WTC11 (cell line): ENCODE results near the gene EIF4B. TPM values are rescaled to one million over a fixed set of nuclear protein-coding genes. Genes with fewer than 3 reads are reported as not detected.

Source experiments
- ATAC-seq: fragments of 200-7000 bp; cut with Tn5 transposase; 2 replicates; pipeline ENCODE4 v1.10.0; 2021; ENCODE audit warnings: mild to moderate bottlenecking, moderate library complexity
- CTCF ChIA-PET: fragments of 300-600 bp; sonication (Branson Sonifier 250); formaldehyde crosslinking; loops from one replicate; lab custom pipeline; 2021; ENCODE audit warnings: antibody characterized with exemption; lab: Charles Lee
- POLR2A ChIA-PET: fragments of 350-600 bp; sonication (Branson Sonifier 250); formaldehyde crosslinking; loops from one replicate; lab custom pipeline; 2021; ENCODE audit warnings: antibody characterized with exemption; lab: Charles Lee
- DNase-seq: peaks from one replicate; pipeline ENCODE4 v3.0.0; 2021; ENCODE audit warnings: low spot score
- H3K27ac Mint-ChIP-seq: 2 replicates; pipeline ENCODE4 v1.8.0; 2021; ENCODE audit warnings: mixed read lengths
- H3K27me3 Mint-ChIP-seq: 2 replicates; pipeline ENCODE4 v1.8.0; 2021; ENCODE audit warnings: low read depth, mild to moderate bottlenecking, moderate library complexity, mixed read lengths
- H3K36me3 Mint-ChIP-seq: 2 replicates; pipeline ENCODE4 v1.8.0; 2021; ENCODE audit warnings: mixed read lengths
- H3K4me1 Mint-ChIP-seq: 2 replicates; pipeline ENCODE4 v1.8.0; 2022; ENCODE audit warnings: mixed read lengths
- H3K4me3 Mint-ChIP-seq: 2 replicates; pipeline ENCODE4 v1.8.0; 2021; ENCODE audit warnings: mild to moderate bottlenecking, moderate library complexity, mixed read lengths
- H3K9me3 Mint-ChIP-seq: 2 replicates; pipeline ENCODE4 v1.8.0; 2021; ENCODE audit warnings: mixed read lengths
- ELF4 ChIP-seq: sonication (generic); formaldehyde crosslinking; IDR thresholded peaks from 2 replicates; pipeline ENCODE4 v1.8.1; 2022; ENCODE audit warnings: low read depth, mild to moderate bottlenecking, moderate library complexity, missing genetic modification reagents
- EMX1 ChIP-seq: fragments of 250-450 bp; sonication (Bioruptor Pico); IDR thresholded peaks from 2 replicates; pipeline ENCODE4 v1.8.0; 2021; ENCODE audit warnings: mild to moderate bottlenecking
- MYBL2 ChIP-seq: sonication (generic); formaldehyde crosslinking; IDR thresholded peaks from 2 replicates; pipeline ENCODE4 v1.8.1; 2023; ENCODE audit warnings: mild to moderate bottlenecking, moderate library complexity, missing genetic modification reagents
- TCF7 ChIP-seq: sonication (generic); formaldehyde crosslinking; IDR thresholded peaks from 2 replicates; pipeline ENCODE4 v1.8.0; 2022; ENCODE audit warnings: mild to moderate bottlenecking, low read depth, missing genetic modification reagents, moderate library complexity
- TP53 ChIP-seq: sonication (generic); formaldehyde crosslinking; IDR thresholded peaks from 2 replicates; pipeline ENCODE4 v1.8.1; 2023; ENCODE audit warnings: mild to moderate bottlenecking, missing genetic modification reagents
- ZBTB21 ChIP-seq: sonication (generic); formaldehyde crosslinking; IDR thresholded peaks from 2 replicates; pipeline ENCODE4 v1.8.1; 2023; ENCODE audit warnings: mild to moderate bottlenecking, missing genetic modification reagents, borderline replicate concordance
- ZNF121 ChIP-seq: sonication (generic); formaldehyde crosslinking; IDR thresholded peaks from 2 replicates; pipeline ENCODE4 v1.8.0; 2023; ENCODE audit warnings: missing genetic modification reagents
- ZNF263 ChIP-seq: sonication (generic); formaldehyde crosslinking; IDR thresholded peaks from 2 replicates; pipeline ENCODE4 v1.8.1; 2022; ENCODE audit warnings: low read depth, mild to moderate bottlenecking, moderate library complexity, missing genetic modification reagents
- total RNA-seq: library from RNA; stranded (reverse); gene quantifications from 3 replicates; pipeline ENCODE4 v1.2.3, GENCODE V29; 2021
- TF ChIP-seq, protein P1 (sequence below): sonication (generic); formaldehyde crosslinking; conservative IDR thresholded peaks from 2 replicates; pipeline ENCODE4 v1.8.1; 2023; ENCODE audit warnings: mild to moderate bottlenecking, low read depth, missing genetic modification reagents, moderate library complexity
- TF ChIP-seq, protein P2 (sequence below): sonication (generic); formaldehyde crosslinking; IDR thresholded peaks from 2 replicates; pipeline ENCODE4 v1.8.1; 2023; ENCODE audit warnings: mild to moderate bottlenecking, missing genetic modification reagents
- TF ChIP-seq, protein P3 (sequence below): sonication (generic); formaldehyde crosslinking; IDR thresholded peaks from 2 replicates; pipeline ENCODE4 v1.8.0; 2022; ENCODE audit warnings: missing genetic modification reagents
- TF ChIP-seq, protein P4 (sequence below): sonication (generic); formaldehyde crosslinking; IDR thresholded peaks from 2 replicates; pipeline ENCODE4 v1.8.0; 2022; ENCODE audit warnings: mild to moderate bottlenecking, missing genetic modification reagents
- TF ChIP-seq, protein P5 (sequence below): sonication (generic); formaldehyde crosslinking; IDR thresholded peaks from 2 replicates; pipeline ENCODE4 v1.8.0; 2023; ENCODE audit warnings: mild to moderate bottlenecking, missing genetic modification reagents
- TF ChIP-seq, protein P6 (sequence below): sonication (generic); formaldehyde crosslinking; IDR thresholded peaks from 2 replicates; pipeline ENCODE4 v1.8.1; 2022; ENCODE audit warnings: mild to moderate bottlenecking, missing genetic modification reagents, moderate library complexity, borderline replicate concordance

EIF4B gene
- total RNA-seq, 1 experiment from 2014 or later = 730 TPM

DNA sequence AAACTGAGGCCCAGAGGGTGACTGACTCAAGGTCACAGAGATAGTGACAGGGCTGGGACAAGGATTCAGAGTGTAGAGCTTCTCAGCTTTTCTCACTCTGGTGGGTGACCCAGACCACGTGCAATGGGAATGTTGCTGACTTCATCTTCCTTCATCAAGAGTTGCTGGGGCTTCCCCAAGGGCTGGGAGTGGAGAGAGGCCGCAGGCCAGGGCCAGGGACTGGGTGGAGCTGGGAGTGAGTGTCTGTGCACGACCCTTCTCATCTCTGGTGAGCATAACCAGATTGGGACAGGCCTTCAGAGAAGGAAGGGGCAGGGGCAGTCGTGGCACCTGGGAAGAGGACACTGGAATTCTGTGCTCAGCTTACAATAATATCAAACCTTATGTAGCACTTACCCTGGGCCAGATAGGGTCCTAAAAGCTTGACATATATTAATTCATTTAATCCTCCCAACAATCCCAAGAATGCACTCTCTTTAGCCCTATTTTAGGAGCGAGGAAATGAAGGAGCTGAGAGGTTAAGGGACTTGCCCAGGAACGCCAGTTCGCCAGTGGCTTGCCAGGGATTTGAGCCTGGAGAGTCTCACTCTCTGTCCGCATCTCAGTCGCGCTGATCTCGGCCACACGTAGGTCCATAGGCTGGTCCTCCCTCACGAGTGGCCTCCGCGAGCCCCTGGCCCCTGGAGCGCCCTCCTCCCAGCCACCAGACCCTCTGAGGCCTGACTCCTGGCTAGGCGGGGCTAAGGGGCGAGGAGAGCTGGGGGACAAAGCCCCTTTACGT lies 41.5 kb upstream of the EIF4B start:
- Mint-ChIP-seq H3K27me3 (peaks cover 46% of the 10 kb centered on the region), H3K4me3 (peak overlapping the region; percentile 65), H3K36me3 (no peaks in the 10 kb centered on the region), H3K9me3 (no peaks in the 10 kb centered on the region)
- ATAC-seq (peak; percentile 53), DNase-seq (no peak)
- TF ChIP-seq, protein P1, sequence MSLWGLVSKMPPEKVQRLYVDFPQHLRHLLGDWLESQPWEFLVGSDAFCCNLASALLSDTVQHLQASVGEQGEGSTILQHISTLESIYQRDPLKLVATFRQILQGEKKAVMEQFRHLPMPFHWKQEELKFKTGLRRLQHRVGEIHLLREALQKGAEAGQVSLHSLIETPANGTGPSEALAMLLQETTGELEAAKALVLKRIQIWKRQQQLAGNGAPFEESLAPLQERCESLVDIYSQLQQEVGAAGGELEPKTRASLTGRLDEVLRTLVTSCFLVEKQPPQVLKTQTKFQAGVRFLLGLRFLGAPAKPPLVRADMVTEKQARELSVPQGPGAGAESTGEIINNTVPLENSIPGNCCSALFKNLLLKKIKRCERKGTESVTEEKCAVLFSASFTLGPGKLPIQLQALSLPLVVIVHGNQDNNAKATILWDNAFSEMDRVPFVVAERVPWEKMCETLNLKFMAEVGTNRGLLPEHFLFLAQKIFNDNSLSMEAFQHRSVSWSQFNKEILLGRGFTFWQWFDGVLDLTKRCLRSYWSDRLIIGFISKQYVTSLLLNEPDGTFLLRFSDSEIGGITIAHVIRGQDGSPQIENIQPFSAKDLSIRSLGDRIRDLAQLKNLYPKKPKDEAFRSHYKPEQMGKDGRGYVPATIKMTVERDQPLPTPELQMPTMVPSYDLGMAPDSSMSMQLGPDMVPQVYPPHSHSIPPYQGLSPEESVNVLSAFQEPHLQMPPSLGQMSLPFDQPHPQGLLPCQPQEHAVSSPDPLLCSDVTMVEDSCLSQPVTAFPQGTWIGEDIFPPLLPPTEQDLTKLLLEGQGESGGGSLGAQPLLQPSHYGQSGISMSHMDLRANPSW (CRISPR knock-in tag) = no peak
- 0 out of 2 replicates have a peak, but pooled peaks have one; percentile 31 for TF ChIP-seq ZNF121
- TF ChIP-seq, all 79 proteins: peak for 1
- no peak overlapping the region for H3K27ac Mint-ChIP-seq
- ChIA-PET CTCF (interaction anchor here (0.9 to 2.7 kb wide), 15 partner anchors 8 to 569 kb away, joined by 3 to 42 read pairs (median 6); partner anchors contain the start of genes KRT18 and KRT8), POLR2A (interaction anchor here (1.0 to 2.7 kb wide), 7 partner anchors 8 to 67 kb away, joined by 3 to 15 read pairs (median 6); partner anchors contain the start of genes KRT18 and KRT8)
- H3K4me1 Mint-ChIP-seq = peaks cover 9% of the 10 kb centered on the region

DNA sequence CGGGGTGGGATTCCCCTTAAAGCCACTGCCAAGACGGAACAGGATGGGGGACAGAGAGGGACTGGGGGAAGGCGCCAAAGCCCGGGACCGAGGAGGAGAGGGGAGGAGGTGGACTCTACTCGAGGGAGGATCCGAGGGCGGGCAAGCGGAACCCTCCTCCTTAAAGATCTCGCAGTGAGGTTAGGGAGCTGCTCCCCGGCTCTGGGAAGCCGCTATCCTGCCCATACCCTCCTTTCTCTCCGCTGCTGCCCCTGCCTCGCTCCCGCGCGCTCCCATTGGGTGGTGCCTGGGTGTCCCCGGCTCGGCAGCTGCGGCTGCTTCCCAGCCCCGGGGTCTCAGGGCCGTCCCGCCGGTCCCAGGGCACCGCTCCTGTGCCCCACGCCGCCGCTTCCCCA lies 40.9 kb upstream of the EIF4B start:
- Mint-ChIP-seq H3K9me3 (no peaks in the 10 kb centered on the region), H3K36me3 (no peaks in the 10 kb centered on the region), H3K27ac (no peak overlapping the region), H3K27me3 (peaks cover 51% of the 10 kb centered on the region), H3K4me3 (peak overlapping the region; percentile 65), H3K4me1 (peaks cover 14% of the 10 kb centered on the region)
- TF ChIP-seq ELF4 = no peak
- TF ChIP-seq, protein P2, sequence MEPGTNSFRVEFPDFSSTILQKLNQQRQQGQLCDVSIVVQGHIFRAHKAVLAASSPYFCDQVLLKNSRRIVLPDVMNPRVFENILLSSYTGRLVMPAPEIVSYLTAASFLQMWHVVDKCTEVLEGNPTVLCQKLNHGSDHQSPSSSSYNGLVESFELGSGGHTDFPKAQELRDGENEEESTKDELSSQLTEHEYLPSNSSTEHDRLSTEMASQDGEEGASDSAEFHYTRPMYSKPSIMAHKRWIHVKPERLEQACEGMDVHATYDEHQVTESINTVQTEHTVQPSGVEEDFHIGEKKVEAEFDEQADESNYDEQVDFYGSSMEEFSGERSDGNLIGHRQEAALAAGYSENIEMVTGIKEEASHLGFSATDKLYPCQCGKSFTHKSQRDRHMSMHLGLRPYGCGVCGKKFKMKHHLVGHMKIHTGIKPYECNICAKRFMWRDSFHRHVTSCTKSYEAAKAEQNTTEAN (CRISPR knock-in tag) = 0 out of 2 replicates have a peak, but pooled peaks have one; percentile 62
- TF ChIP-seq TP53 = peak; percentile 49; the same call in 1 of the 2 replicates
- TF ChIP-seq ZNF263 = peak; percentile 76; the same call in 1 of the 2 replicates
- 0 out of 2 replicates have a peak, but pooled peaks have one; percentile 38 for TF ChIP-seq ZBTB21 (CRISPR knock-in tag)
- TF ChIP-seq, protein P3, sequence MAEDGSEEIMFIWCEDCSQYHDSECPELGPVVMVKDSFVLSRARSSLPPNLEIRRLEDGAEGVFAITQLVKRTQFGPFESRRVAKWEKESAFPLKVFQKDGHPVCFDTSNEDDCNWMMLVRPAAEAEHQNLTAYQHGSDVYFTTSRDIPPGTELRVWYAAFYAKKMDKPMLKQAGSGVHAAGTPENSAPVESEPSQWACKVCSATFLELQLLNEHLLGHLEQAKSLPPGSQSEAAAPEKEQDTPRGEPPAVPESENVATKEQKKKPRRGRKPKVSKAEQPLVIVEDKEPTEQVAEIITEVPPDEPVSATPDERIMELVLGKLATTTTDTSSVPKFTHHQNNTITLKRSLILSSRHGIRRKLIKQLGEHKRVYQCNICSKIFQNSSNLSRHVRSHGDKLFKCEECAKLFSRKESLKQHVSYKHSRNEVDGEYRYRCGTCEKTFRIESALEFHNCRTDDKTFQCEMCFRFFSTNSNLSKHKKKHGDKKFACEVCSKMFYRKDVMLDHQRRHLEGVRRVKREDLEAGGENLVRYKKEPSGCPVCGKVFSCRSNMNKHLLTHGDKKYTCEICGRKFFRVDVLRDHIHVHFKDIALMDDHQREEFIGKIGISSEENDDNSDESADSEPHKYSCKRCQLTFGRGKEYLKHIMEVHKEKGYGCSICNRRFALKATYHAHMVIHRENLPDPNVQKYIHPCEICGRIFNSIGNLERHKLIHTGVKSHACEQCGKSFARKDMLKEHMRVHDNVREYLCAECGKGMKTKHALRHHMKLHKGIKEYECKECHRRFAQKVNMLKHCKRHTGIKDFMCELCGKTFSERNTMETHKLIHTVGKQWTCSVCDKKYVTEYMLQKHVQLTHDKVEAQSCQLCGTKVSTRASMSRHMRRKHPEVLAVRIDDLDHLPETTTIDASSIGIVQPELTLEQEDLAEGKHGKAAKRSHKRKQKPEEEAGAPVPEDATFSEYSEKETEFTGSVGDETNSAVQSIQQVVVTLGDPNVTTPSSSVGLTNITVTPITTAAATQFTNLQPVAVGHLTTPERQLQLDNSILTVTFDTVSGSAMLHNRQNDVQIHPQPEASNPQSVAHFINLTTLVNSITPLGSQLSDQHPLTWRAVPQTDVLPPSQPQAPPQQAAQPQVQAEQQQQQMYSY (CRISPR knock-in tag) = peak; percentile 92
- no peak for TF ChIP-seq MYBL2 (CRISPR knock-in tag)
- ATAC-seq (peak; percentile 88), DNase-seq (peak; percentile 74)
- ChIA-PET POLR2A (interaction anchor here (0.6 to 2.7 kb wide), 8 partner anchors 9 to 86 kb away, joined by 3 to 15 read pairs (median 5); partner anchors contain the start of genes KRT18 and KRT8), CTCF (interaction anchor here (0.9 to 2.7 kb wide), 15 partner anchors 9 to 570 kb away, joined by 3 to 42 read pairs (median 6); partner anchors contain the start of genes KRT18 and KRT8)

DNA sequence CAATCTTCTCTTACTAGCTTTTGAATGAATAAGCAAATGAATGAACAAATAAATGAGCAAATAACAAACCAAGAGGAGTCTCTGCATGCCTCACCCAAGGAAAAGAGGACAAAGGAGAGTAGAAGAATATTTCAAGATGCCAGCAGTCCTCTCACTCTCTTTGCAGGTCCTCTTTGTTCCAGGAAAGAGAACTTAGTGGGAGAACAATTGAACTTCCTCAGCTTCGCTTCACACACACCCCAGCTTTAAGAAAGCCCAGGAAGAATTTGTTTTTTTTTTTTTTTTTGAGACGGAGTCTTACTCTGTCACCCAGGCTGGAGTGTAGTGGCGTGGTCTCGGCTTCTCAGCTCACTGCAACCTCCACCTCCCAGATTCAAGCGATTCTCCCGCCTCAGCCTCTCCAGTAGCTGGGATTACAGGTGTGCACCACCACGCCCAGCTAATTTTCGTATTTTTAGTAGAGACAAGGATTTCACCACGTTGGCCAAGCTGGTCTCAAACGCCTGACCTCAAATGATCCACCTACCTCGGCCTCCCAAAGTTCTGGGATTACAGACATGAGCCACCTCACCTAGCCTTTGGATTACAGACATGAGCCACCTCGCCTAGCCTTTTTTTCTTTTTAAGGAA lies 37.0 kb upstream of the EIF4B start:
- CTCF ChIA-PET = interaction anchor here (1.0 to 4.6 kb wide), 5 partner anchors 11 to 90 kb away, joined by 3 to 31 read pairs (median 5); partner anchors contain the start of gene KRT8
- ATAC-seq (no peak), DNase-seq (no peak)
- no peaks in the 10 kb centered on the region for H3K9me3 Mint-ChIP-seq
- no peak overlapping the region for H3K27ac Mint-ChIP-seq
- H3K4me3 Mint-ChIP-seq = no peak overlapping the region
- H3K4me1 Mint-ChIP-seq = peaks cover 28% of the 10 kb centered on the region
- POLR2A ChIA-PET = interaction anchor here (0.6 kb wide), 1 partner anchor 84 kb away, joined by 3 read pairs; no protein-coding TSS in a partner anchor
- H3K27me3 Mint-ChIP-seq = peaks cover 46% of the 10 kb centered on the region
- H3K36me3 Mint-ChIP-seq = no peaks in the 10 kb centered on the region
- TF ChIP-seq, protein P4, sequence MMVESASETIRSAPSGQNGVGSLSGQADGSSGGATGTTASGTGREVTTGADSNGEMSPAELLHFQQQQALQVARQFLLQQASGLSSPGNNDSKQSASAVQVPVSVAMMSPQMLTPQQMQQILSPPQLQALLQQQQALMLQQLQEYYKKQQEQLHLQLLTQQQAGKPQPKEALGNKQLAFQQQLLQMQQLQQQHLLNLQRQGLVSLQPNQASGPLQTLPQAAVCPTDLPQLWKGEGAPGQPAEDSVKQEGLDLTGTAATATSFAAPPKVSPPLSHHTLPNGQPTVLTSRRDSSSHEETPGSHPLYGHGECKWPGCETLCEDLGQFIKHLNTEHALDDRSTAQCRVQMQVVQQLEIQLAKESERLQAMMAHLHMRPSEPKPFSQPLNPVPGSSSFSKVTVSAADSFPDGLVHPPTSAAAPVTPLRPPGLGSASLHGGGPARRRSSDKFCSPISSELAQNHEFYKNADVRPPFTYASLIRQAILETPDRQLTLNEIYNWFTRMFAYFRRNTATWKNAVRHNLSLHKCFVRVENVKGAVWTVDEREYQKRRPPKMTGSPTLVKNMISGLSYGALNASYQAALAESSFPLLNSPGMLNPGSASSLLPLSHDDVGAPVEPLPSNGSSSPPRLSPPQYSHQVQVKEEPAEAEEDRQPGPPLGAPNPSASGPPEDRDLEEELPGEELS (CRISPR knock-in tag) = no peak
- TF ChIP-seq, protein P5, sequence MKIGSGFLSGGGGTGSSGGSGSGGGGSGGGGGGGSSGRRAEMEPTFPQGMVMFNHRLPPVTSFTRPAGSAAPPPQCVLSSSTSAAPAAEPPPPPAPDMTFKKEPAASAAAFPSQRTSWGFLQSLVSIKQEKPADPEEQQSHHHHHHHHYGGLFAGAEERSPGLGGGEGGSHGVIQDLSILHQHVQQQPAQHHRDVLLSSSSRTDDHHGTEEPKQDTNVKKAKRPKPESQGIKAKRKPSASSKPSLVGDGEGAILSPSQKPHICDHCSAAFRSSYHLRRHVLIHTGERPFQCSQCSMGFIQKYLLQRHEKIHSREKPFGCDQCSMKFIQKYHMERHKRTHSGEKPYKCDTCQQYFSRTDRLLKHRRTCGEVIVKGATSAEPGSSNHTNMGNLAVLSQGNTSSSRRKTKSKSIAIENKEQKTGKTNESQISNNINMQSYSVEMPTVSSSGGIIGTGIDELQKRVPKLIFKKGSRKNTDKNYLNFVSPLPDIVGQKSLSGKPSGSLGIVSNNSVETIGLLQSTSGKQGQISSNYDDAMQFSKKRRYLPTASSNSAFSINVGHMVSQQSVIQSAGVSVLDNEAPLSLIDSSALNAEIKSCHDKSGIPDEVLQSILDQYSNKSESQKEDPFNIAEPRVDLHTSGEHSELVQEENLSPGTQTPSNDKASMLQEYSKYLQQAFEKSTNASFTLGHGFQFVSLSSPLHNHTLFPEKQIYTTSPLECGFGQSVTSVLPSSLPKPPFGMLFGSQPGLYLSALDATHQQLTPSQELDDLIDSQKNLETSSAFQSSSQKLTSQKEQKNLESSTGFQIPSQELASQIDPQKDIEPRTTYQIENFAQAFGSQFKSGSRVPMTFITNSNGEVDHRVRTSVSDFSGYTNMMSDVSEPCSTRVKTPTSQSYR = no peak
- no peak for TF ChIP-seq EMX1 (CRISPR knock-in tag)
- TF ChIP-seq, protein P6, sequence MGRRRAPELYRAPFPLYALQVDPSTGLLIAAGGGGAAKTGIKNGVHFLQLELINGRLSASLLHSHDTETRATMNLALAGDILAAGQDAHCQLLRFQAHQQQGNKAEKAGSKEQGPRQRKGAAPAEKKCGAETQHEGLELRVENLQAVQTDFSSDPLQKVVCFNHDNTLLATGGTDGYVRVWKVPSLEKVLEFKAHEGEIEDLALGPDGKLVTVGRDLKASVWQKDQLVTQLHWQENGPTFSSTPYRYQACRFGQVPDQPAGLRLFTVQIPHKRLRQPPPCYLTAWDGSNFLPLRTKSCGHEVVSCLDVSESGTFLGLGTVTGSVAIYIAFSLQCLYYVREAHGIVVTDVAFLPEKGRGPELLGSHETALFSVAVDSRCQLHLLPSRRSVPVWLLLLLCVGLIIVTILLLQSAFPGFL (CRISPR knock-in tag) = no peak
- no peak for TF ChIP-seq TCF7
